Naive B cell (primary cell): ENCODE measurements around the gene ANKRD40. TPM values are rescaled to one million over a fixed set of nuclear protein-coding genes. Genes with fewer than 3 reads are reported as not detected.
A peak's percentile ranks its signal among the peaks of the same experiment; 100 is the strongest.

ENCODE experiments used
- ATAC-seq, 2 donors: fragments of 150-1000 bp; cut with Tn5 transposase; 2 replicates each; pipeline ENCODE4 v1.10.0; 2021; ENCODE audit warnings: low read depth in 2 of 2, mild to moderate bottlenecking in 2 of 2, moderate library complexity in 2 of 2
- DNase-seq: peaks from one replicate; pipeline ENCODE4 v3.0.0; 2022
- H3K27ac Mint-ChIP-seq, 6 donors: one replicate each; pipeline ENCODE4 v1.8.0; 2020 to 2022; ENCODE audit warnings: mild to moderate bottlenecking in 6 of 6, mixed read lengths in 6 of 6, moderate library complexity in 5 of 6, inconsistent platforms in 2 of 6
- H3K27me3 Mint-ChIP-seq, 3 donors: one replicate each; pipeline ENCODE4 v1.8.0; 2021 to 2022; ENCODE audit warnings: mixed read lengths in 3 of 3, mild to moderate bottlenecking in 1 of 3
- H3K36me3 Mint-ChIP-seq, 2 donors: one replicate each; pipeline ENCODE4 v1.8.0; 2020 to 2022; ENCODE audit warnings: mixed read lengths in 2 of 2, inconsistent platforms in 1 of 2, mild to moderate bottlenecking in 1 of 2
- H3K4me1 Mint-ChIP-seq, 3 donors: one replicate each; pipeline ENCODE4 v1.8.0; 2020 to 2022; ENCODE audit warnings: mixed read lengths in 3 of 3, inconsistent platforms in 1 of 3, mild to moderate bottlenecking in 1 of 3, moderate library complexity in 1 of 3
- H3K4me3 Mint-ChIP-seq, 8 donors: one replicate each; pipeline ENCODE4 v1.8.0; 2020 to 2022; ENCODE audit warnings: mild to moderate bottlenecking in 8 of 8, mixed read lengths in 8 of 8, moderate library complexity in 8 of 8, inconsistent platforms in 2 of 8
- H3K9me3 Mint-ChIP-seq, 7 donors: one replicate each; pipeline ENCODE4 v1.8.0; 2020 to 2022; ENCODE audit warnings: mixed read lengths in 7 of 7, mild to moderate bottlenecking in 5 of 7, inconsistent platforms in 2 of 7, moderate library complexity in 1 of 7
- polyA plus RNA-seq, 6 donors: library from polyadenylated mRNA; unstranded; fragments of 300-500 nt; fragmentation: Illumina TruSeq; gene quantifications; one replicate each; pipeline ENCODE4 v1.2.3, GENCODE V29; 2021; ENCODE audit warnings: low read depth in 6 of 6

Gene ANKRD40
- polyA plus RNA-seq, 6 donors from 2014 or later = 3.3 to 6.4 (median 4.6) TPM

- Mint-ChIP-seq H3K4me3 (no peak overlapping the region), H3K27me3 (peaks cover 18 to 47% (median 29%) of the 10 kb centered on the region in 3 donors), H3K36me3 (no peaks in the 10 kb centered on the region), H3K27ac (no peak overlapping the region), H3K9me3 (peaks cover 0 to 2% (median 0%) of the 10 kb centered on the region in 7 donors), H3K4me1 (peaks cover 0 to 4% (median 0%) of the 10 kb centered on the region in 3 donors)
- ATAC-seq = no peak
- no peak for DNase-seq
These were observed 41.4 kb downstream of the ANKRD40 start for GRCh38 chr17:50666316-50666715.

- no peak overlapping the region for H3K4me3 Mint-ChIP-seq
- no peak overlapping the region for H3K27ac Mint-ChIP-seq
- peaks cover 0 to 2% (median 0%) of the 10 kb centered on the region in 7 donors for H3K9me3 Mint-ChIP-seq
- H3K27me3 Mint-ChIP-seq = peaks cover 18 to 52% (median 34%) of the 10 kb centered on the region in 3 donors
- ATAC-seq = no peak
- DNase-seq = no peak
- no peaks in the 10 kb centered on the region for H3K36me3 Mint-ChIP-seq
- H3K4me1 Mint-ChIP-seq = peaks cover 0 to 4% (median 0%) of the 10 kb centered on the region in 3 donors
These were observed 41.9 kb downstream of the ANKRD40 start for GRCh38 chr17:50665838-50666237.

- ATAC-seq = no peak
- H3K27ac Mint-ChIP-seq = peak overlapping the region in 1 of 6 donors; percentile 16
- no peak for DNase-seq
These were observed 42.8 kb downstream of the ANKRD40 start for GRCh38 chr17:50664788-50665458.

GRCh38 chr17:50663812-50664374, 43.8 kb downstream of the ANKRD40 start:
- H3K4me3 Mint-ChIP-seq = no peak overlapping the region
- no peak overlapping the region for H3K27ac Mint-ChIP-seq
- no peaks in the 10 kb centered on the region for H3K36me3 Mint-ChIP-seq
- H3K4me1 Mint-ChIP-seq = peaks cover 0 to 4% (median 0%) of the 10 kb centered on the region in 3 donors
- H3K9me3 Mint-ChIP-seq = peaks cover 0 to 2% (median 0%) of the 10 kb centered on the region in 7 donors
- no peak for DNase-seq
- peaks cover 18 to 60% (median 42%) of the 10 kb centered on the region in 3 donors for H3K27me3 Mint-ChIP-seq
- ATAC-seq = no peak

More at GRCh38 chr17:50664788-50665458, 42.8 kb downstream of the ANKRD40 start:
- Mint-ChIP-seq H3K9me3 (peaks cover 0 to 2% (median 0%) of the 10 kb centered on the region in 7 donors), H3K27me3 (peaks cover 18 to 60% (median 42%) of the 10 kb centered on the region in 3 donors), H3K36me3 (no peaks in the 10 kb centered on the region), H3K4me3 (no peak overlapping the region), H3K4me1 (peaks cover 0 to 4% (median 0%) of the 10 kb centered on the region in 3 donors)

- H3K27me3 Mint-ChIP-seq = peaks cover 18 to 70% (median 53%) of the 10 kb centered on the region in 3 donors
- H3K4me1 Mint-ChIP-seq = peaks cover 0 to 4% (median 0%) of the 10 kb centered on the region in 3 donors
- no peak overlapping the region for H3K4me3 Mint-ChIP-seq
- H3K27ac Mint-ChIP-seq = no peak overlapping the region
- H3K9me3 Mint-ChIP-seq = no peaks in the 10 kb centered on the region
- H3K36me3 Mint-ChIP-seq = no peaks in the 10 kb centered on the region
- ATAC-seq = no peak
- DNase-seq = no peak
These were observed 45.0 kb downstream of the ANKRD40 start for GRCh38 chr17:50662632-50663225.

- Mint-ChIP-seq H3K27me3 (peaks cover 20 to 71% (median 61%) of the 10 kb centered on the region in 3 donors), H3K4me3 (no peak overlapping the region), H3K27ac (no peak overlapping the region), H3K36me3 (no peaks in the 10 kb centered on the region), H3K9me3 (no peaks in the 10 kb centered on the region), H3K4me1 (peaks cover 0 to 4% (median 0%) of the 10 kb centered on the region in 3 donors)
- ATAC-seq = no peak
- DNase-seq = no peak
These were observed 45.8 kb downstream of the ANKRD40 start for GRCh38 chr17:50661795-50662391.

GRCh38 chr17:50661348-50661747, 46.4 kb downstream of the ANKRD40 start:
- no peak for ATAC-seq
- no peaks in the 10 kb centered on the region for H3K9me3 Mint-ChIP-seq

GRCh38 chr17:50660887-50661345, 46.8 kb downstream of the ANKRD40 start:
- ATAC-seq (no peak), DNase-seq (no peak)
- peaks cover 20 to 64% (median 57%) of the 10 kb centered on the region in 3 donors for H3K27me3 Mint-ChIP-seq
- no peaks in the 10 kb centered on the region for H3K9me3 Mint-ChIP-seq
- H3K4me1 Mint-ChIP-seq = peaks cover 0 to 4% (median 0%) of the 10 kb centered on the region in 3 donors
- no peaks in the 10 kb centered on the region for H3K36me3 Mint-ChIP-seq
- H3K27ac Mint-ChIP-seq = no peak overlapping the region
- H3K4me3 Mint-ChIP-seq = no peak overlapping the region

More at GRCh38 chr17:50661348-50661747, 46.4 kb downstream of the ANKRD40 start:
- no peak for DNase-seq
- Mint-ChIP-seq H3K4me1 (peaks cover 0 to 4% (median 0%) of the 10 kb centered on the region in 3 donors), H3K27ac (no peak overlapping the region), H3K36me3 (no peaks in the 10 kb centered on the region), H3K27me3 (peaks cover 20 to 66% (median 57%) of the 10 kb centered on the region in 3 donors), H3K4me3 (no peak overlapping the region)

GRCh38 chr17:50660042-50660886, 47.5 kb downstream of the ANKRD40 start:
- H3K36me3 Mint-ChIP-seq = no peaks in the 10 kb centered on the region
- no peak overlapping the region for H3K4me3 Mint-ChIP-seq
- H3K27ac Mint-ChIP-seq = no peak overlapping the region
- ATAC-seq (no peak), DNase-seq (no peak)
- peaks cover 0 to 4% (median 0%) of the 10 kb centered on the region in 3 donors for H3K4me1 Mint-ChIP-seq
- H3K27me3 Mint-ChIP-seq = peaks cover 20 to 69% (median 63%) of the 10 kb centered on the region in 3 donors
- no peaks in the 10 kb centered on the region for H3K9me3 Mint-ChIP-seq

GRCh38 chr17:50659179-50659578, 48.5 kb downstream of the ANKRD40 start:
- ATAC-seq (no peak), DNase-seq (no peak)
- peaks cover 0 to 4% (median 0%) of the 10 kb centered on the region in 3 donors for H3K4me1 Mint-ChIP-seq
- no peak overlapping the region for H3K27ac Mint-ChIP-seq
- no peaks in the 10 kb centered on the region for H3K36me3 Mint-ChIP-seq
- H3K4me3 Mint-ChIP-seq = no peak overlapping the region
- no peaks in the 10 kb centered on the region for H3K9me3 Mint-ChIP-seq
- H3K27me3 Mint-ChIP-seq = peaks cover 16 to 61% (median 57%) of the 10 kb centered on the region in 3 donors

GRCh38 chr17:50658616-50659015, 49.1 kb downstream of the ANKRD40 start:
- H3K9me3 Mint-ChIP-seq = peaks cover 0 to 3% (median 0%) of the 10 kb centered on the region in 7 donors
- peaks cover 0 to 4% (median 0%) of the 10 kb centered on the region in 3 donors for H3K4me1 Mint-ChIP-seq
- DNase-seq (no peak), ATAC-seq (no peak)
- H3K4me3 Mint-ChIP-seq = no peak overlapping the region
- no peaks in the 10 kb centered on the region for H3K36me3 Mint-ChIP-seq
- peaks cover 16 to 60% (median 56%) of the 10 kb centered on the region in 3 donors for H3K27me3 Mint-ChIP-seq
- H3K27ac Mint-ChIP-seq = no peak overlapping the region

GRCh38 chr17:50657627-50658026, 50.1 kb downstream of the ANKRD40 start:
- peaks cover 0 to 12% (median 0%) of the 10 kb centered on the region in 7 donors for H3K9me3 Mint-ChIP-seq
- no peak overlapping the region for H3K27ac Mint-ChIP-seq
- peaks cover 11 to 54% (median 46%) of the 10 kb centered on the region in 3 donors for H3K27me3 Mint-ChIP-seq
- no peaks in the 10 kb centered on the region for H3K4me1 Mint-ChIP-seq
- DNase-seq = no peak
- no peak for ATAC-seq
- H3K4me3 Mint-ChIP-seq = no peak overlapping the region
- no peaks in the 10 kb centered on the region for H3K36me3 Mint-ChIP-seq
